H1 (cell line): ENCODE measurements around the gene CNPY4. TPM values are rescaled to one million over a fixed set of nuclear protein-coding genes. Genes with fewer than 3 reads are reported as not detected.

Experiments
- CHD7 ChIP-seq: fragments of 300-600 bp; sonication (generic); IDR thresholded peaks from 2 replicates; pipeline ENCODE4 v1.7.1; 2012; ENCODE audit warnings: low read length, moderate library complexity, mild to moderate bottlenecking, inconsistent platforms; ENCODE audit not compliant: insufficient replicate concordance
- JUND ChIP-seq: IDR thresholded peaks from 2 replicates; pipeline ENCODE4 v1.6.1; 2011; ENCODE audit warnings: mild to moderate bottlenecking, improper control_type of control experiment, low read length
- KDM1A ChIP-seq: fragments of 200-600, 300-600 bp; sonication (generic); IDR thresholded peaks from 2 replicates; pipeline ENCODE4 v1.7.1; 2016; ENCODE audit warnings: mild to moderate bottlenecking, low read length, borderline replicate concordance
- KDM4A ChIP-seq: IDR thresholded peaks from one replicate; pipeline ENCODE4 v1.7.1; 2012; ENCODE audit warnings: low read depth, mild to moderate bottlenecking, moderate library complexity, low read length, inconsistent platforms; ENCODE audit not compliant: severe bottlenecking
- SIRT6 ChIP-seq: IDR thresholded peaks from one replicate; pipeline ENCODE4 v1.7.1; 2012; ENCODE audit warnings: low read length, inconsistent platforms
- SUZ12 ChIP-seq: fragments of 200-600 bp; sonication (generic); IDR thresholded peaks from 2 replicates; pipeline ENCODE4 v1.6.1; 2012; ENCODE audit warnings: mild to moderate bottlenecking, inconsistent platforms, low read length, moderate library complexity, mixed read lengths
- TEAD4 ChIP-seq: IDR thresholded peaks from 2 replicates; pipeline ENCODE4 v1.6.1; 2012; ENCODE audit warnings: low read depth, low read length, inconsistent platforms, mixed read lengths
- USF2 ChIP-seq: IDR thresholded peaks from 2 replicates; pipeline ENCODE4 v1.6.1; 2011; ENCODE audit warnings: low read length, improper control_type of control experiment
- polyA plus RNA-seq, 7 experiments: library from polyadenylated mRNA; depleted of rRNA in 3 of 7; stranded (reverse) in 5 of 7; unstranded in 2 of 7; fragments of >200 nt in 5 of 7; fragments of 200-250 nt in 2 of 7; gene quantifications; 1 replicate in 5 of 7; 2 replicates in 1 of 7; 4 replicates in 1 of 7; pipeline versions ENCODE4 v1.2.1 to v1.2.3, GENCODE V29; 2011 to 2013; ENCODE audit warnings: missing spikeins in 2 of 7, mixed read lengths in 2 of 7
- total RNA-seq: library from RNA; stranded (reverse); fragmentation: NEBNext Ultra II Directional; extraction: Animal tissue kit (Norgen Biotek cat#: 25700); gene quantifications from 2 replicates; pipeline ENCODE4 v1.2.1, GENCODE V29; 2021

Gene CNPY4
- total and polyA plus RNA-seq, 2 of the 8 experiments (the other 6 are each of a cell fraction or from before 2014, with no cell fraction given), result 10.2 to 15.3 TPM

GRCh38 chr7:100152937-100153666 lies 33.7 kb downstream of the CNPY4 start (continued):
- TF ChIP-seq CHD7 (no peak), TEAD4 (no peak), USF2 (no peak), KDM1A (no peak), SIRT6 (no peak), SUZ12 (no peak), KDM4A (no peak), JUND (no peak)
- TF ChIP-seq, all 59 proteins: peak for 0
